ENCODE results near the gene GTF3C5. TPM values are rescaled to one million over a fixed set of nuclear protein-coding genes. Genes with fewer than 3 reads are reported as not detected.

GTF3C5 gene
- total and polyA plus RNA-seq, 9 of the 15 experiments (the other 6 are each of a cell fraction or from before 2014, with no cell fraction given) = 3.8 to 118 (median 83.7) TPM

- TF ChIP-seq ETV6 (IDR thresholded peaks at IDR 0.05; ENCODE audit: borderline replicate concordance in 1 of 2, low read depth in 2 of 2, low read length in 1 of 2) = no peak
- TF ChIP-seq ETV6 (CRISPR knock-in tag; IDR thresholded peaks at IDR 0.05; ENCODE audit: borderline replicate concordance) = no peak
- no peak for TF ChIP-seq E2F3 (CRISPR knock-in tag; IDR thresholded peaks at IDR 0.05)
- TF ChIP-seq SIN3A (IDR thresholded peaks at IDR 0.05; ENCODE audit: borderline replicate concordance in 2 of 2, control insufficient read depth in 1 of 2, low read depth in 2 of 2, low read length in 2 of 2) = no peak
- TF ChIP-seq, protein P1, sequence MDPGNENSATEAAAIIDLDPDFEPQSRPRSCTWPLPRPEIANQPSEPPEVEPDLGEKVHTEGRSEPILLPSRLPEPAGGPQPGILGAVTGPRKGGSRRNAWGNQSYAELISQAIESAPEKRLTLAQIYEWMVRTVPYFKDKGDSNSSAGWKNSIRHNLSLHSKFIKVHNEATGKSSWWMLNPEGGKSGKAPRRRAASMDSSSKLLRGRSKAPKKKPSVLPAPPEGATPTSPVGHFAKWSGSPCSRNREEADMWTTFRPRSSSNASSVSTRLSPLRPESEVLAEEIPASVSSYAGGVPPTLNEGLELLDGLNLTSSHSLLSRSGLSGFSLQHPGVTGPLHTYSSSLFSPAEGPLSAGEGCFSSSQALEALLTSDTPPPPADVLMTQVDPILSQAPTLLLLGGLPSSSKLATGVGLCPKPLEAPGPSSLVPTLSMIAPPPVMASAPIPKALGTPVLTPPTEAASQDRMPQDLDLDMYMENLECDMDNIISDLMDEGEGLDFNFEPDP (CRISPR knock-in tag; IDR thresholded peaks at IDR 0.05) = no peak
- TF ChIP-seq TAF7 (tag; IDR thresholded peaks at IDR 0.05) = no peak
- peak; percentile 58 for TF ChIP-seq SP1 (CRISPR knock-in tag; IDR thresholded peaks at IDR 0.05)
- TF ChIP-seq RFX7 (CRISPR knock-in tag; IDR thresholded peaks at IDR 0.05) = no peak
- TF ChIP-seq ZNF212 (CRISPR knock-in tag; IDR thresholded peaks at IDR 0.05) = no peak
- no peak for TF ChIP-seq ZNF12 (CRISPR knock-in tag; IDR thresholded peaks at IDR 0.05)
- TF ChIP-seq ELK1 (CRISPR knock-in tag; IDR thresholded peaks at IDR 0.05) = no peak
- TF ChIP-seq ADNP (tag; IDR thresholded peaks at IDR 0.05) = no peak
- TF ChIP-seq TFAP4 (CRISPR knock-in tag; IDR thresholded peaks at IDR 0.05; ENCODE audit: borderline replicate concordance) = peak; percentile 67; the same call in 1 of the 2 replicates
- TF ChIP-seq ESRRB (CRISPR knock-in tag; IDR thresholded peaks at IDR 0.05; ENCODE audit: borderline replicate concordance) = no peak
- TF ChIP-seq, protein P2, sequence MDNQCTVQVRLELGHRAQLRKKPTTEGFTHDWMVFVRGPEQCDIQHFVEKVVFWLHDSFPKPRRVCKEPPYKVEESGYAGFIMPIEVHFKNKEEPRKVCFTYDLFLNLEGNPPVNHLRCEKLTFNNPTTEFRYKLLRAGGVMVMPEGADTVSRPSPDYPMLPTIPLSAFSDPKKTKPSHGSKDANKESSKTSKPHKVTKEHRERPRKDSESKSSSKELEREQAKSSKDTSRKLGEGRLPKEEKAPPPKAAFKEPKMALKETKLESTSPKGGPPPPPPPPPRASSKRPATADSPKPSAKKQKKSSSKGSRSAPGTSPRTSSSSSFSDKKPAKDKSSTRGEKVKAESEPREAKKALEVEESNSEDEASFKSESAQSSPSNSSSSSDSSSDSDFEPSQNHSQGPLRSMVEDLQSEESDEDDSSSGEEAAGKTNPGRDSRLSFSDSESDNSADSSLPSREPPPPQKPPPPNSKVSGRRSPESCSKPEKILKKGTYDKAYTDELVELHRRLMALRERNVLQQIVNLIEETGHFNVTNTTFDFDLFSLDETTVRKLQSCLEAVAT (IDR thresholded peaks at IDR 0.05) = peak in 1 of 2 experiments; percentile 44; a peak in 1 of 4 replicates
- TF ChIP-seq, protein P3, sequence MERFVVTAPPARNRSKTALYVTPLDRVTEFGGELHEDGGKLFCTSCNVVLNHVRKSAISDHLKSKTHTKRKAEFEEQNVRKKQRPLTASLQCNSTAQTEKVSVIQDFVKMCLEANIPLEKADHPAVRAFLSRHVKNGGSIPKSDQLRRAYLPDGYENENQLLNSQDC (CRISPR knock-in tag; IDR thresholded peaks at IDR 0.05) = no peak
- TF ChIP-seq SMARCA4 (IDR thresholded peaks at IDR 0.05) = peak; percentile 74
- no peak for TF ChIP-seq ZNF444 (CRISPR knock-in tag; IDR thresholded peaks at IDR 0.05)
- TF ChIP-seq FOXP4 (CRISPR knock-in tag; IDR thresholded peaks at IDR 0.05; ENCODE audit: borderline replicate concordance) = no peak
- peak; percentile 70 for TF ChIP-seq TAL1 (IDR thresholded peaks at IDR 0.05)
Observed at GRCh38 chr9:132994410-132995120, 36.2 kb upstream of the GTF3C5 start (continued).
